Neural progenitor cell (in vitro differentiated cells): ENCODE results near the gene DDX28.

Experiments used
- CTCF ChIP-seq: fragments of 200-600 bp; sonication (generic); IDR thresholded peaks from 2 replicates; pipeline ENCODE4 v1.5.1; 2017; ENCODE audit warnings: antibody characterized with exemption, mild to moderate bottlenecking
- EZH2 ChIP-seq: fragments of 200-600 bp; sonication (generic); IDR thresholded peaks from 2 replicates; pipeline ENCODE4 v1.6.1; 2017; ENCODE audit warnings: antibody characterized with exemption, mild to moderate bottlenecking, moderate library complexity
- EZH2phosphoT487 ChIP-seq: fragments of 200-600 bp; sonication (generic); IDR thresholded peaks from 2 replicates; pipeline ENCODE4 v1.6.1; 2017; ENCODE audit warnings: antibody characterized with exemption

- no peak for TF ChIP-seq CTCF
- no peak for TF ChIP-seq EZH2phosphoT487
- TF ChIP-seq EZH2: no peak
Measured at GRCh38 chr16:68000450-68000849, 22.6 kb downstream of the DDX28 start.
